ENCODE measurements around the gene SOX14.

DNA sequence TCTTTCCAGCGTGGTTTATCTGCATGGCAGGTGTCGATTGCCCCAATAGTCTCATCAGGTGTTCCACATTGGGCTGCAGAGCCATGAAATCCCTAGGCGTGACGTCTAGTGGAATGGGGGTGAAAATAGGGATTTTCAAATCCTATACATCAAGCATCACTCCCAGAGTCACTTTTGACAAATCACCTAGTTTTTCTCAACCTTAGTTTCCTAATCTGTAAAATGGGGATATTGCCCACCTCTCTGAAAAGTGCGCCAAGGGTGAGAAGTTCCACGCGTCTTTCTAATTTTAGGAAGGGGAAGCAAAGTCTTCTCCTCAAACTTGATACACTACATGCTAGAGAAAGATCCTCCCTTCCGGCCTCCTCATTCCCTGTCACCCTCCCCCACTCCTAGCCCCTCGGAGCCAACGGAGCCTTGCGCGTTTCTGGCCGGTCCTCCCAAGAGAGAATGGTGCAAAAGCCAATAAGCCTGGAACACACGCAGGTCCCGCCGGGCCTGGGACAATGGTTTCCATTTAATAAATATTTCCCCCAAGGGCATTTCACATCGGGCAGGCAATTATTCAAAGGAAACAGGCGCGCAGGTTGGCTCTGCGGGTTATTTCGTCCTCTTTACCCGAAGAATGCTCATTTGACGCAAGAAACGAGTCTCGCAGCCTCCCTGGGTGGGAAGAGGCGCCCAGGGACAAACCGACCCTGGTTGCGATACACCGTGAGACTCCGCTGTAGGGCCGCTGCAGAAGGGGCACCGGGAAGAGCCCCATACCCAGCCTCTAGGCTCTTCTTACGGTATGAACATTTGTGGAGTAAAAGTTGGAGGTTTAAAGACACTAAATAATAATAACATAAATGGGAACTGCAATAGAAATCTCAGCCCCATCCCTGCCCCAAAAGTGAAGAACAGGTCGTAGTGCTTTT, 1.2 kb upstream of the SOX14 start:
- TF ChIP-seq, protein P1, sequence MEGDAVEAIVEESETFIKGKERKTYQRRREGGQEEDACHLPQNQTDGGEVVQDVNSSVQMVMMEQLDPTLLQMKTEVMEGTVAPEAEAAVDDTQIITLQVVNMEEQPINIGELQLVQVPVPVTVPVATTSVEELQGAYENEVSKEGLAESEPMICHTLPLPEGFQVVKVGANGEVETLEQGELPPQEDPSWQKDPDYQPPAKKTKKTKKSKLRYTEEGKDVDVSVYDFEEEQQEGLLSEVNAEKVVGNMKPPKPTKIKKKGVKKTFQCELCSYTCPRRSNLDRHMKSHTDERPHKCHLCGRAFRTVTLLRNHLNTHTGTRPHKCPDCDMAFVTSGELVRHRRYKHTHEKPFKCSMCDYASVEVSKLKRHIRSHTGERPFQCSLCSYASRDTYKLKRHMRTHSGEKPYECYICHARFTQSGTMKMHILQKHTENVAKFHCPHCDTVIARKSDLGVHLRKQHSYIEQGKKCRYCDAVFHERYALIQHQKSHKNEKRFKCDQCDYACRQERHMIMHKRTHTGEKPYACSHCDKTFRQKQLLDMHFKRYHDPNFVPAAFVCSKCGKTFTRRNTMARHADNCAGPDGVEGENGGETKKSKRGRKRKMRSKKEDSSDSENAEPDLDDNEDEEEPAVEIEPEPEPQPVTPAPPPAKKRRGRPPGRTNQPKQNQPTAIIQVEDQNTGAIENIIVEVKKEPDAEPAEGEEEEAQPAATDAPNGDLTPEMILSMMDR (conservative IDR thresholded peaks at IDR 0.05; ENCODE audit: low read depth, low read length) = no peak
- no peak for TF ChIP-seq EZH2 (IDR thresholded peaks at IDR 0.05; ENCODE audit: low read length, unreplicated experiment)
- TF ChIP-seq EZH2phosphoT487 (IDR thresholded peaks at IDR 0.05; ENCODE audit: borderline replicate concordance, low read length) = no peak

All from PC-3 (cell line).